HG03097 (cell line): ENCODE results near the gene LRRC1.
A peak's percentile ranks its signal among the peaks of the same experiment; 100 is the strongest.

ENCODE experiments used
- ATAC-seq: cut with Tn5 transposase; IDR thresholded peaks from one replicate; pipeline ENCODE4 v1.9.1; 2021; ENCODE audit not compliant: unreplicated experiment, low FRiP score

Gene LRRC1

DNA sequence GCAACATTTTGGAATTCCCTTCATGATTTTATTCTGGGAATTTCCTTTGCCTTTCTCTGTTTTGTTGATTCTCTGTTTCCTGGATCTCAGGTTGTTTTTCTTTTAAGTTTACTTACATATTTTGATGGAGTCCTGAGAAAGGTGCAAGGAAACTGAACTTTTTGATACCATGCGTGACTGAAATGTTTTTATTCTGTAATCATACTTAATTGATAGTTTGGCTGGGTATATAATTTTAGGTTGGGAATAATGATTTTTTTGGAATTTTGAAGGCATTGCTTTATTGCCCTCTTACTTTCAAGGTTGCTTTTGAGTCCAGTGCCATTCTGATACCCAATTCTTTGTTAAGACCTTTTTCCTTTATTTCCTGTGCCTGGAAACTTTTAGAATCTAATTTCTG, 45.2 kb downstream of the LRRC1 start:
- ATAC-seq, result no peak

DNA sequence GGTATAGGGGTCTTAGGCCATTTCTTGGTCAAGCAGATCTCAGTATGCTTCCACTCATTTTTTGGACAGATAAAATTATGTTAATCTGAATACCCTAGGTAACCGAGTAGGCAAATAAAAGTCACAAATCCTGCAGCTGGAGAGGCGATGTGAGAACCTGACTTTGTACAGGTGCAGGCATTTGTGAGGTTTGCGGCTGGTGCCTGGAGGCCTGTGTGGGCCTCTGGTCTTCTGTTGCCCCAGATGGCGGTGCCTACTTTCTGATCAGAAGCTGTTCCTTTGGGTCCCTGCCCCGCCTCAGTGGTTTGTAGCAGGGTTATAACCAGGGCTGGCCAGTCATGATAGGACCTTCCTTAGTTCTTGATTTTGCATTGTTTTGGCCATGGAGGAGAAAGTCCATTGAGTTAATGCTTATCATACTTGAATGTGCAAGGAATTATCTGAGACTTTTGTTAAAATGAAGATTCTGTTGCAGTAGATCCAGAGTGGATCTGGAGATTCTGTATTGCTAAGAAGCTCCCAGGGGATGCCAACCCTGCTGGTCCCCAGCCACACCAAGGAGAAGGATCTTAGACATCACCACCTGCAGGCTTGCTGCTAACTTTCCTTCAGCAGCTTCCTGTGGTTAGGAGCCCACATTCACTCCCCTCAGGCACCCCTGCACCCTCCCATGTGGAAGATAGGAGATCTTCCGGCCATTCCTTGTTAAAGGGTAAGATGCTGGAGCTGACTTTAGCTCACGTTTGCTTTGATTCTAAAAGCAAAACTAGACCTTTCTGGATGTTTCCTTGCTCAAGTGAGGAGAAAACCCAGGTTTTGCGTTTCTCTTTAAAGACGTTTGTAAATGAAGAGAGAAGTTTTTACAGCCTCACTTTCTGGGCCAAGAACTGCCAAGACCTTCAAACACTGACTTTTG, 50.7 kb downstream of the LRRC1 start:
- ATAC-seq, result no peak

DNA sequence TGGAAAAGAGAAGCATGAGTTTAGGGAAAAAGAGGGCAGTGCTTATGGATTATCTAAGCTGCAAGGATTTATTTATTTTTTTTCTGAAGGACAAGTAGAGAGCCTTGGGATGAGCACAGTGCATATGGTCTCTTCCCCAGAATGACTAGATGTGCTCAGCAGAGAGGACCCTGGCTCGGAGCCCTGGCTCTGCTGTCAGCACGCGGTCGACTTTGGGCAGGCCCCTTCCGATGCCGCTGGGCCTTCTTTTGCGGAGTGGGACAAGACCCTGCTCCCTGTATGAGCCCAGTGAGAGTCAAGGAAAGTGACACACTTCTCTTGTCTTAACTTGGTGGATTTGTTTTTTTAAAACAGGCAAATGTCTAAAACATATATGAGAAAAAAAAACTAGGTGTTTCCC, 51.4 kb downstream of the LRRC1 start:
- ATAC-seq, result no peak

- no peak for ATAC-seq
Measured at GRCh38 chr6:53847796-53848314, 53.0 kb downstream of the LRRC1 start.

- ATAC-seq, result no peak
Measured at GRCh38 chr6:53850527-53850926, 55.7 kb downstream of the LRRC1 start.

DNA sequence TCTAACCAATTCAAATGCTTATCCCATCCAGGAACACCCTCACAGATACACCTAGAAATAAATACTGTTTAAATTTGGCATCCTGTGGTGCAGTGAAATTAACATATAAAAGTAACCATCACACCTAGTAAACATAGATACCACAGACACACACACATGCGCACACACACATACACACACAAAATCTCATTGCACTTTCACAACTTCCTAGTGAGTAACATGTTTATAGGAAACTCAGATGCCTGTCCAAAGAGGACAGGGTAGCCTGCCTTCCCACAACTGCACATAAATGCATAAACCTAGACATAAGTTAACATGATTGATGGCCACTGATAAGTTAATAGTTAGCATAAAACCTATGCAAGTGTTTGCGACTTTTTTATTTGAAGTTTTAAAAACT, 56.8 kb downstream of the LRRC1 start:
- no peak for ATAC-seq

DNA sequence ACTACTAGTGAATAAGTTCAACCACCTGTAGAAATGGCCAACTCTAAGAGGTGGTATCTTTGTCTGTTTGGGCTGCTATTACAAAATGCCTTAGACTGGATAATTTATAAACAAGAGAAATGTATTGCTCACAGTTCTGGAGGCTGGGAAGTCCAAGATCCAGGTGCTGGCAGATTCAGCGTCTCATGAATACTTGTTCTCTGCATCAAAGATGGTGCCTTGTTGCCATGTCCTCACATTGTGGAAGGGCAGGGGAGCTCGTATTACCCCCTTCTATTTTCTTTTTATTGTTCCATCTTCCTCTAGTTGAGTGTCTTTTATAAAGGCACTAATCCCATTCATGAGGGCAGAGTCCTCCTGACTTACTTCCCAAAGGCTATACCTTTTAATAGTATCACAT, 58.0 kb downstream of the LRRC1 start:
- ATAC-seq, result no peak

DNA sequence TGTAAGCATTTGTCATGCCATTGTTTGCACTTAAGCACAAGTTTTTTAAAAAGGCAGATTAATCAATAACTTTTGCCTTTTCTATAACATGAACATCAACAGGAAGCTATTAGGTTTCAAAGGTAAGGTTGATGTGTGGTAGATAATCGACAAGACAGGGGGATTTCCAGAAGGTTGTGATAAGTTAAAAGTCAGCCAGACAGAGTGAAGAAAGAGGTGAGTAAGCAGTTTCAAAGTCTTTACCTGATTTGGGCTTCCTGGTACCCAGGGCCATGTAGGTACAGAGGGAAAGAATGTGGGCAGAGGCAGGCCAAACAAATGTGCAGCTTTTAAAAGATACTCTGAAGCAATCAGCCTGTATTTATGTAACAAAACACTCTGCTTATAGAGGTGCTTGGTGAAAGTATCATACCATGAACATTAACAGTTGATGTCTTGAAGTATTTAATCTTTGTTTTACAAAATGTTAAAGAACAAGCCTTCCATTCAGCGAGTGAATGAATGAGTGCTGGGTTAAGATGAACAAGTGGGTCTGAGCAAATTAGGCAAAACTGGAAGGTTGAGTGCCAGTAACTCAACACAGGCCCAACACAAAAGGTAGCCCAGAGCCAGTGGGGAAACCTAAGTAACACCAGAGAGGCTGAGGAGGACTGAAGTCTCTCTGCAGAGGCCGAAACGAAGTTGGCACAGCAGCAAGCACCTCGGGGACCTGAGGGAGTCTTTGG, 60.2 kb downstream of the LRRC1 start:
- ATAC-seq, result peak; percentile 99

DNA sequence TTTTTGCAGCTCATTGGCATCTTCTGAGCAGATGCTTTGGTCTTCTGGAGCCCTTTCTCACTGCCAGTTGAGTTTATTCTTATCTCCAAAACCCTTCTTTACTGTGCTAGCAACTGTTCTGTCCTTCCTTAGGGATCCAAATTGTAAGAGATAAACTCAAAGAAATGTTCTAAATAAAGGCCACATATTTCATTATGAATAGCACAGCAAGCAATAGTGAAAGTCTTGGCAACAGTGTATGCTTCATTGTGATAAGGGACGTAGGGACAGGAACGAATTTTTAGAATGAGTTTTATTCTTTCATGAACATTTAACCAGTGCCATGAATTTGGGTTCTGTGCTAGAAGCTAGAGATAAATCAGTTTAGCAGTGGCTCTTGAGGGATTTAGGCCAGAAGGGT, 61.1 kb downstream of the LRRC1 start:
- ATAC-seq, result no peak

GRCh38 chr6:53857318-53858094, 62.7 kb downstream of the LRRC1 start:
- no peak for ATAC-seq

DNA sequence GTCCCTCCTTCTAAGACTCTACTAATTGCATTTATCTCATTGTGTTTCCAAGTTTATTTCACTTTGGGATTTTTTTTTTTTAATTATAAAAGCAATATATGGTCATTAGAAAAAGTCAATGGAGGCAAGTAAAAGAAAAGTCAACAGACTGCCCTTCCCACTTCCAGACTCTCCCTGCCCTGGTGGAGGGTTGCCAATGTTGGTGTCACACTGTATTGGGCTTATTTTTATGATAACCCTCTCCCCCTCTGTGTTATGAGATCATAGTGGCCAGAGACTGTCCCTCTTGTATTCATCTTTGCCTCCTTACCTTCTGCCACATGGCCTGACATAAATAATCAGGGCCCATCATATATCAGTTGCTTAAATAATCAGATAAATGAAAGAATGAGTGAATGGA, 63.4 kb downstream of the LRRC1 start:
- no peak for ATAC-seq

DNA sequence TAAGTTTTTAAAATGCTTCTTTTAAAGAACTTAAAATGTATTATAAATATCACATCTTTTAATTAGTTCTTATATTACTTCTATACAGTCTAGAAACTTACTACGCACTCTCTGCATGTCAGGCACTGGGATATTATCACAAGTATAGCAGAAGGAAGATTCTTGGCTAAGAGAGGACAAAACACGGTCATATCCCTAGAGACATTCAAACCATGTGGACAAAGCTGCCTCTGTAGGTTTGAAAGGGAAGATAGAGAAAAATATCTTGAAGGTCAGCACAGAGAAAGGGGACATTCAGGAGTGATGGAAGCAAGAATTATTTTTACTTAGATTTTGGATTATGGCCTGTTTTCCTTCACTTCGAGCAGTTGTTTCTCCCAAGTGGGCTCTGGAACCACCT, 64.1 kb downstream of the LRRC1 start:
- ATAC-seq, result no peak

DNA sequence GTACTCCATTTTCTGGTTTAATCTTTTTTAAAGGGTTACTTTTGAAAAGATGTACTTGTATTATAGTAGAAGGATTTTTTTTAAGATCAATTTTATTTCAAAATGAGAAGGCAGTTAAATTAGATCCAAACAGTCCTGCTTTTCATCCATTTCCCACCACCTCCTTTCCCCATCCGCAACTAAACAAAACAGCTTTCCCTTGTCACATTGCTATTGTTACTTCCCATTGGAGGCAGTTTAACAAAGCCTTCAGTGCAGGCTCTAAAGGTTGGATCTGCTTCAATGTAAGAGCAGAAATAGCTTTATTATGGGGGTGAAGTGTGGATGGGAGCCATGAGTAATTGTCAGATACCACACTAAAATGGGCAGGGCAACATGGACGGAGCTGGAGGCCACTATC, 65.7 kb downstream of the LRRC1 start:
- no peak for ATAC-seq

DNA sequence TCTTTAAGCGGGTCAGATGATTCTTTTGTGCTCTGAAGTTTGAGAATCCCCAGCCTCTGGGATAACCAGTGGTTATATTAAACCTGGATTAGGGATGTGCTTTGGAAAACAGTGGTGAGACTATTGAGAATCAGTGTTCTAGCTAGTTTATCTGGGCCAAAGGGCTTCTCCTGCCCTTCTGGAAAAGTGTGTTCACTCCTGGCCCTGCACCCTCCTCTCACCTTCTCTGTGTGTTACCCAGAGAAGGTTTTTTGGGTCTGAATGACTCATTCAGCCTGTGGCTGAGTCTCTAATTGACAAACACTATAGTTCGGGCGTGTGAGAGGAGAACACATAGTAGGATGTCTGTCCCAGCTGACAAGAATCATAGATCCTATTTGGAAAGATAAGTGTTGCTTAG, 66.7 kb downstream of the LRRC1 start:
- ATAC-seq, result no peak

GRCh38 chr6:53862662-53863462, 68.1 kb downstream of the LRRC1 start:
- no peak for ATAC-seq

DNA sequence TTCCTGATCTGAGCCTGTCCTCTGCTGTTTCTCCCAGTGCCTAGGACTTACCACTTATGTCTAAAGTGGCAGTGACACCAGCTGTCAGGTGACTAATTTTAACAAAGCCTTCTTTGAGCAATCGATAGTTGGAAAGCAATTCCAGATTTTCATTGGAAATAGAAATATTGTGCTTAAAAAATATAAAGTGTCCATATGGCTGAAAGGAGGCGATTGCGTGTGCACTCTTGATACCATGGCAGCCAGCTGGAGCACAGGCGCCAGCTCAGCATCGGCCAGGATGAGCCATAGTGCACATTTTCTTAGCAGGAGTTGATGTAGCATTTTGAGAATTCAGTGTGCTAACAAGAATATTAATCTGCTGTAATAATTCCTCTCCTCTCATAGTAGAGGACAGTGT, 70.0 kb downstream of the LRRC1 start:
- ATAC-seq, result no peak

GRCh38 chr6:53866226-53866625, 71.4 kb downstream of the LRRC1 start:
- no peak for ATAC-seq

DNA sequence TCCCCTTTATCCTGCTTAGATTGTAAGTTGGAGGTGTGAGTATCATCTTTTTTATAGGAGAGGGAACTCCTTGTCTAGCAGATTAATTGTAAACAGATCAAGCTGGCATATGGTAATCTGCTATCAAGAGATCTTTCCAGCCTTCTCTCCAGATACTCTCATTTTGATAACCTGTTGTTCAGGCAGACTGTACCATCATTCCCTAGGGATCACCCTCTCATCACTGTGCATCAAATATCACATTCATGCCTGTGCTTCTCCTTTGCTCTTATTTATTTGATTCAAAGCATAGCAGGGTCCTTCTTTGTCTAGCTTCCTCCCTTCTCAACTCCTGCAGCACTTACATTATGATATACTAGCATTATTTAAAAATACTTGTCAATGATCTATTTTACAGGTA, 73.8 kb downstream of the LRRC1 start:
- ATAC-seq, result no peak

DNA sequence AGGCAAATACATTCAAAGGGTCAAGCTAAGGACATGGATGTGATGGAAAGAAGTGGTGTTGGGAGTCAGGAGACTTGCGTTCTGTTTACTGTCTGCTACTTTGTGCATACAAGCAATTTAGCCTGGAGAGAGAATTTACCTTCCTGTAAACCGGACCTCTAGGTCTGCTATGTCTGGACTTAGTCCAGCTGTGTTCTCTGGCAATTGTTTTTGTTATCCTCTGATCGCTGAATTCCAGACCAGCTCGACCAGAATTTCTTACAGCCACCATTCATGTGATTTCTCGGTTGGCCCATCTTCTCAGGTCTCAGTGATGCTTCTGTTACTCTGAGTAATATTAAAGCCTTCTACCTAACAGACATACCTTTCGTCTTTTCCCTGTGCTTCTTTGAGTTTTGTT, 75.2 kb downstream of the LRRC1 start:
- no peak for ATAC-seq

DNA sequence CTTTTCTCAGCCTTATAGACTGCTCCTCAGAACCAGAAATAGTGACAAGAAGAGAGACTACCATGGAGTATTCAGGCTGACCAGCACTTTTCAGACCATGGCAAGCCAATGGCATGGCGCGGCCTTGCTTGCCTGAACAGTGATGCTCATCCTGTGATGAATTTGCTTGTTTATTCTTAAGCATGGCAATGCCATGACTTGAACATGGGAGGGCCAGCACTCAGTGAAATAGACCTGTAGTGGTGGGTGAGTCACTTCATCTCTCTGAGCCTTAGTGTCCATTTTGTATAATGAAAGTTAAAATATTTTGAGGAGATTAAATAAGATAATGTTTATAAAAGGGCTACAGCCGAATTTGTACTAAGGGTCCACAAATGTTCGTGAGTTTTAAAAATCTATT, 79.1 kb downstream of the LRRC1 start:
- ATAC-seq, result no peak
